HG02870 (cell line): ENCODE results near the gene UBE2D3.
A peak's percentile ranks its signal among the peaks of the same experiment; 100 is the strongest.
"Not testable (repeated sequence)": the region's sequence is repeated elsewhere in the genome, so short reads cannot be mapped to it uniquely, and the experiment has no call there.

Source experiments
- ATAC-seq: cut with Tn5 transposase; IDR thresholded peaks from one replicate; pipeline ENCODE4 v1.9.1; 2021; ENCODE audit warnings: mild to moderate bottlenecking, moderate library complexity; ENCODE audit not compliant: unreplicated experiment

The UBE2D3 gene

GRCh38 chr4:102826890-102827673 is at the start of gene UBE2D3:
UBE2D3 (minus strand) TSS chr4:102827551; CDS start chr4:102826508, 1,043 bp downstream.
- peak; percentile 23 for ATAC-seq

GRCh38 chr4:102871772-102872171 is 44.4 kb upstream of the UBE2D3 start:
- no peak for ATAC-seq

- ATAC-seq: peak; percentile 34
Observed at GRCh38 chr4:102869569-102870197, 42.3 kb upstream of the UBE2D3 start.

GRCh38 chr4:102868781-102869568 is 41.6 kb upstream of the UBE2D3 start, which contains the start of gene CISD2:
CISD2 (plus strand) TSS chr4:102868992; CDS start chr4:102869085, 93 bp downstream.
- peak; percentile 73 for ATAC-seq

GRCh38 chr4:102868153-102868780 is 40.9 kb upstream of the UBE2D3 start:
- ATAC-seq: no peak

GRCh38 chr4:102867278-102868152 is 40.2 kb upstream of the UBE2D3 start:
- no peak for ATAC-seq

GRCh38 chr4:102865327-102865726 is 38.0 kb upstream of the UBE2D3 start:
- ATAC-seq: not testable (repeated sequence)

- ATAC-seq: no peak
Observed at GRCh38 chr4:102862747-102863146, 35.4 kb upstream of the UBE2D3 start.

- ATAC-seq: no peak
Observed at GRCh38 chr4:102862016-102862415, 34.7 kb upstream of the UBE2D3 start.

GRCh38 chr4:102860611-102861324 is 33.4 kb upstream of the UBE2D3 start:
- no peak for ATAC-seq

GRCh38 chr4:102858828-102859464 is 31.6 kb upstream of the UBE2D3 start:
- ATAC-seq: no peak

GRCh38 chr4:102850370-102850769 is 23.0 kb upstream of the UBE2D3 start:
- no peak for ATAC-seq

GRCh38 chr4:102849579-102850104 is 22.3 kb upstream of the UBE2D3 start:
- ATAC-seq: no peak

GRCh38 chr4:102847687-102848086 is 20.3 kb upstream of the UBE2D3 start:
- no peak for ATAC-seq

GRCh38 chr4:102843938-102844337 is 16.6 kb upstream of the UBE2D3 start:
- ATAC-seq: no peak

GRCh38 chr4:102843273-102843672 is 15.9 kb upstream of the UBE2D3 start:
- no peak for ATAC-seq

- ATAC-seq: no peak
Observed at GRCh38 chr4:102842367-102842766, 15.0 kb upstream of the UBE2D3 start.

GRCh38 chr4:102836596-102836995 is 9.2 kb upstream of the UBE2D3 start:
- no peak for ATAC-seq

- no peak for ATAC-seq
Observed at GRCh38 chr4:102832667-102833066, 5.3 kb upstream of the UBE2D3 start.
